ENCODE data around the gene MEA1. TPM values are rescaled to one million over a fixed set of nuclear protein-coding genes. Genes with fewer than 3 reads are reported as not detected.

MEA1 gene
- total RNA-seq, 4 donors from 2014 or later = 39.1 to 81.7 (median 43.2) TPM

- H3K4me1 ChIP-seq = no peaks in the 10 kb centered on the region
- intact Hi-C loops (cut with DNase I; ENCODE audit: low total_unique reads) = no loop called here
- H3K9me3 ChIP-seq = no peaks in the 10 kb centered on the region
- TF ChIP-seq CTCF (IDR thresholded peaks at IDR 0.05) (no peak), POLR2A (IDR thresholded peaks at IDR 0.05) (no peak)
- no peak for DNase-seq
- no peak overlapping the region for H3K27ac ChIP-seq
- H3K36me3 ChIP-seq = no peaks in the 10 kb centered on the region
- no peaks in the 10 kb centered on the region for H3K27me3 ChIP-seq
- H3K4me3 ChIP-seq = no peak overlapping the region
These were observed 41.9 kb downstream of the MEA1 start for GRCh38 chr6:42971746-42972327.

- Histone ChIP-seq H3K27me3 (no peaks in the 10 kb centered on the region), H3K9me3 (no peaks in the 10 kb centered on the region), H3K27ac (no peak overlapping the region), H3K4me3 (no peak overlapping the region), H3K4me1 (no peaks in the 10 kb centered on the region), H3K36me3 (no peaks in the 10 kb centered on the region)
- DNase-seq = no peak
- intact Hi-C loops (cut with DNase I; ENCODE audit: low total_unique reads) = no loop called here
- TF ChIP-seq CTCF (IDR thresholded peaks at IDR 0.05) = no peak
- TF ChIP-seq POLR2A (IDR thresholded peaks at IDR 0.05) = no peak
These were observed 42.7 kb downstream of the MEA1 start for GRCh38 chr6:42970871-42971612.

- intact Hi-C loops (cut with DNase I; ENCODE audit: low total_unique reads) = no loop called here
- no peaks in the 10 kb centered on the region for H3K27me3 ChIP-seq
These were observed 43.8 kb downstream of the MEA1 start for GRCh38 chr6:42969934-42970333.

GRCh38 chr6:42969431-42969830 is 44.3 kb downstream of the MEA1 start:
- no peak for DNase-seq
- no peak overlapping the region for H3K27ac ChIP-seq
- intact Hi-C loops (cut with DNase I; ENCODE audit: low total_unique reads) = no loop called here
- no peak for TF ChIP-seq CTCF (IDR thresholded peaks at IDR 0.05)
- TF ChIP-seq POLR2A (IDR thresholded peaks at IDR 0.05) = no peak
- no peaks in the 10 kb centered on the region for H3K9me3 ChIP-seq
- no peak overlapping the region for H3K4me3 ChIP-seq
- no peaks in the 10 kb centered on the region for H3K36me3 ChIP-seq
- H3K4me1 ChIP-seq = no peaks in the 10 kb centered on the region
- no peaks in the 10 kb centered on the region for H3K27me3 ChIP-seq

More at GRCh38 chr6:42969934-42970333, 43.8 kb downstream of the MEA1 start:
- Histone ChIP-seq H3K4me3 (no peak overlapping the region), H3K36me3 (no peaks in the 10 kb centered on the region), H3K27ac (no peak overlapping the region), H3K4me1 (no peaks in the 10 kb centered on the region), H3K9me3 (no peaks in the 10 kb centered on the region)
- TF ChIP-seq POLR2A (IDR thresholded peaks at IDR 0.05) (no peak), CTCF (IDR thresholded peaks at IDR 0.05) (no peak)
- no peak for DNase-seq

- Histone ChIP-seq H3K4me1 (no peaks in the 10 kb centered on the region), H3K9me3 (no peaks in the 10 kb centered on the region), H3K4me3 (no peak overlapping the region), H3K27ac (no peak overlapping the region), H3K27me3 (no peaks in the 10 kb centered on the region), H3K36me3 (no peaks in the 10 kb centered on the region)
- no peak for DNase-seq
- no peak for TF ChIP-seq CTCF (IDR thresholded peaks at IDR 0.05)
- no peak for TF ChIP-seq POLR2A (IDR thresholded peaks at IDR 0.05)
- intact Hi-C loops (cut with DNase I; ENCODE audit: low total_unique reads) = no loop called here
These were observed 45.0 kb downstream of the MEA1 start for GRCh38 chr6:42968783-42969182.
